Measurements from ENCODE around the gene MAMDC2. TPM values are rescaled to one million over a fixed set of nuclear protein-coding genes. Genes with fewer than 3 reads are reported as not detected.

The MAMDC2 gene
- total and polyA plus RNA-seq, 4 donors = 2.0 to 14.6 (median 6.2) TPM

- intact Hi-C loops (cut with DNase I) = no loop called here
- peaks cover 0 to 2% of the 10 kb centered on the region in 2 donors for H3K36me3 ChIP-seq (ENCODE audit: control insufficient read depth in 1 of 2, insufficient read depth in 2 of 2, low read length in 1 of 2)
- DNase-seq (no peak), ATAC-seq (ENCODE audit: low FRiP score) (no peak)
- no peaks in the 10 kb centered on the region for H3K4me1 ChIP-seq (ENCODE audit: control insufficient read depth in 1 of 2, insufficient read depth in 2 of 2, low read length in 2 of 2)
- 91 to 92% methylated on average over 4 of the region's 4 CpGs for WGBS, 2 donors
- no peak overlapping the region for H3K27ac ChIP-seq (ENCODE audit: low read depth in 1 of 2, low read length in 2 of 2)
- H3K9me3 ChIP-seq (ENCODE audit: control insufficient read depth, low read length) = no peaks in the 10 kb centered on the region
- no peaks in the 10 kb centered on the region for H3K27me3 ChIP-seq (ENCODE audit: control insufficient read depth in 1 of 2, insufficient read depth in 2 of 2, low read length in 1 of 2)
- H3K4me3 ChIP-seq (ENCODE audit: low read length in 2 of 2) = no peak overlapping the region
These were observed 53.5 kb downstream of the MAMDC2 start for GRCh38 chr9:70097187-70097586.

GRCh38 chr9:70100362-70100761, 56.7 kb downstream of the MAMDC2 start:
- Histone ChIP-seq H3K27me3 (ENCODE audit: control insufficient read depth in 1 of 2, insufficient read depth in 2 of 2, low read length in 1 of 2) (no peaks in the 10 kb centered on the region), H3K9me3 (ENCODE audit: control insufficient read depth, low read length) (no peaks in the 10 kb centered on the region), H3K4me1 (ENCODE audit: control insufficient read depth in 1 of 2, insufficient read depth in 2 of 2, low read length in 2 of 2) (no peaks in the 10 kb centered on the region), H3K36me3 (ENCODE audit: control insufficient read depth in 1 of 2, insufficient read depth in 2 of 2, low read length in 1 of 2) (peaks cover 0 to 2% of the 10 kb centered on the region in 2 donors), H3K27ac (ENCODE audit: low read depth in 1 of 2, low read length in 2 of 2) (no peak overlapping the region), H3K4me3 (ENCODE audit: low read length in 2 of 2) (no peak overlapping the region)
- DNase-seq (no peak), ATAC-seq (ENCODE audit: low FRiP score) (no peak)
- WGBS, 2 donors = 75 to 79% methylated on average over 4 of the region's 4 CpGs
- intact Hi-C loops (cut with DNase I) = no loop called here

GRCh38 chr9:70101265-70101664, 57.6 kb downstream of the MAMDC2 start:
- Histone ChIP-seq H3K4me1 (ENCODE audit: control insufficient read depth in 1 of 2, insufficient read depth in 2 of 2, low read length in 2 of 2) (no peaks in the 10 kb centered on the region), H3K27me3 (ENCODE audit: control insufficient read depth in 1 of 2, insufficient read depth in 2 of 2, low read length in 1 of 2) (no peaks in the 10 kb centered on the region), H3K36me3 (ENCODE audit: control insufficient read depth in 1 of 2, insufficient read depth in 2 of 2, low read length in 1 of 2) (peaks cover 0 to 2% of the 10 kb centered on the region in 2 donors), H3K9me3 (ENCODE audit: control insufficient read depth, low read length) (no peaks in the 10 kb centered on the region), H3K27ac (ENCODE audit: low read depth in 1 of 2, low read length in 2 of 2) (no peak overlapping the region), H3K4me3 (ENCODE audit: low read length in 2 of 2) (no peak overlapping the region)
- ATAC-seq (ENCODE audit: low FRiP score) (no peak), DNase-seq (no peak)
- intact Hi-C loops (cut with DNase I) = no loop called here
- 87 to 95% methylated on average over 1 of the region's 1 CpG for WGBS, 2 donors

- DNase-seq (no peak), ATAC-seq (ENCODE audit: low FRiP score) (no peak)
- no peak overlapping the region for H3K27ac ChIP-seq (ENCODE audit: low read depth in 1 of 2, low read length in 2 of 2)
- intact Hi-C loops (cut with DNase I) = no loop called here
- no peaks in the 10 kb centered on the region for H3K9me3 ChIP-seq (ENCODE audit: control insufficient read depth, low read length)
- H3K4me1 ChIP-seq (ENCODE audit: control insufficient read depth in 1 of 2, insufficient read depth in 2 of 2, low read length in 2 of 2) = no peaks in the 10 kb centered on the region
- H3K36me3 ChIP-seq (ENCODE audit: control insufficient read depth in 1 of 2, insufficient read depth in 2 of 2, low read length in 1 of 2) = peaks cover 0 to 2% of the 10 kb centered on the region in 2 donors
- no peaks in the 10 kb centered on the region for H3K27me3 ChIP-seq (ENCODE audit: control insufficient read depth in 1 of 2, insufficient read depth in 2 of 2, low read length in 1 of 2)
- WGBS, 2 donors = 87 to 89% methylated on average over 5 of the region's 5 CpGs
- no peak overlapping the region for H3K4me3 ChIP-seq (ENCODE audit: low read length in 2 of 2)
These were observed 61.5 kb downstream of the MAMDC2 start for GRCh38 chr9:70105147-70105546.

- DNase-seq = no peak
- Histone ChIP-seq H3K27me3 (ENCODE audit: control insufficient read depth in 1 of 2, insufficient read depth in 2 of 2, low read length in 1 of 2) (no peaks in the 10 kb centered on the region), H3K4me3 (ENCODE audit: low read length in 2 of 2) (no peak overlapping the region), H3K9me3 (ENCODE audit: control insufficient read depth, low read length) (no peaks in the 10 kb centered on the region), H3K27ac (ENCODE audit: low read depth in 1 of 2, low read length in 2 of 2) (no peak overlapping the region), H3K4me1 (ENCODE audit: control insufficient read depth in 1 of 2, insufficient read depth in 2 of 2, low read length in 2 of 2) (no peaks in the 10 kb centered on the region), H3K36me3 (ENCODE audit: control insufficient read depth in 1 of 2, insufficient read depth in 2 of 2, low read length in 1 of 2) (no peaks in the 10 kb centered on the region)
- intact Hi-C loops (cut with DNase I) = no loop called here
- WGBS, 2 donors = 87 to 89% methylated on average over 10 of the region's 10 CpGs
- no peak for ATAC-seq (ENCODE audit: low FRiP score)
These were observed 62.9 kb downstream of the MAMDC2 start for GRCh38 chr9:70106571-70106970.

GRCh38 chr9:70107558-70107957, 63.9 kb downstream of the MAMDC2 start:
- DNase-seq = no peak
- Histone ChIP-seq H3K9me3 (ENCODE audit: control insufficient read depth, low read length) (no peaks in the 10 kb centered on the region), H3K4me3 (ENCODE audit: low read length in 2 of 2) (no peak overlapping the region), H3K36me3 (ENCODE audit: control insufficient read depth in 1 of 2, insufficient read depth in 2 of 2, low read length in 1 of 2) (no peaks in the 10 kb centered on the region), H3K4me1 (ENCODE audit: control insufficient read depth in 1 of 2, insufficient read depth in 2 of 2, low read length in 2 of 2) (no peaks in the 10 kb centered on the region), H3K27me3 (ENCODE audit: control insufficient read depth in 1 of 2, insufficient read depth in 2 of 2, low read length in 1 of 2) (no peaks in the 10 kb centered on the region), H3K27ac (ENCODE audit: low read depth in 1 of 2, low read length in 2 of 2) (no peak overlapping the region)
- intact Hi-C loops (cut with DNase I) = no loop called here
- ATAC-seq (ENCODE audit: low FRiP score) = no peak
- WGBS, 2 donors = 96 to 100% methylated on average over 1 of the region's 1 CpG

- ATAC-seq (ENCODE audit: low FRiP score) = no peak
- 93 to 94% methylated on average over 3 of the region's 3 CpGs for WGBS, 2 donors
- DNase-seq = no peak
- Histone ChIP-seq H3K4me1 (ENCODE audit: control insufficient read depth in 1 of 2, insufficient read depth in 2 of 2, low read length in 2 of 2) (no peaks in the 10 kb centered on the region), H3K9me3 (ENCODE audit: control insufficient read depth, low read length) (no peaks in the 10 kb centered on the region), H3K27ac (ENCODE audit: low read depth in 1 of 2, low read length in 2 of 2) (no peak overlapping the region), H3K27me3 (ENCODE audit: control insufficient read depth in 1 of 2, insufficient read depth in 2 of 2, low read length in 1 of 2) (no peaks in the 10 kb centered on the region), H3K4me3 (ENCODE audit: low read length in 2 of 2) (no peak overlapping the region), H3K36me3 (ENCODE audit: control insufficient read depth in 1 of 2, insufficient read depth in 2 of 2, low read length in 1 of 2) (no peaks in the 10 kb centered on the region)
- intact Hi-C loops (cut with DNase I) = no loop called here
These were observed 64.5 kb downstream of the MAMDC2 start for GRCh38 chr9:70108181-70108580.

- DNase-seq (no peak), ATAC-seq (ENCODE audit: low FRiP score) (peak; percentile 45)
- WGBS, 2 donors = 61 to 63% methylated on average over 6 of the region's 6 CpGs
- Histone ChIP-seq H3K9me3 (ENCODE audit: control insufficient read depth, low read length) (no peaks in the 10 kb centered on the region), H3K4me3 (ENCODE audit: low read length in 2 of 2) (no peak overlapping the region), H3K27ac (ENCODE audit: low read depth in 1 of 2, low read length in 2 of 2) (no peak overlapping the region), H3K36me3 (ENCODE audit: control insufficient read depth in 1 of 2, insufficient read depth in 2 of 2, low read length in 1 of 2) (no peaks in the 10 kb centered on the region), H3K27me3 (ENCODE audit: control insufficient read depth in 1 of 2, insufficient read depth in 2 of 2, low read length in 1 of 2) (no peaks in the 10 kb centered on the region), H3K4me1 (ENCODE audit: control insufficient read depth in 1 of 2, insufficient read depth in 2 of 2, low read length in 2 of 2) (no peaks in the 10 kb centered on the region)
- intact Hi-C loops (cut with DNase I) = loop anchor here (2.0 to 10.0 kb wide), 6 partner anchors 68 to 688 kb away; partner anchors contain the start of gene MAMDC2 (in 1 of the 2)
These were observed 66.8 kb downstream of the MAMDC2 start for GRCh38 chr9:70110194-70111041.

GRCh38 chr9:70111042-70111602, 67.5 kb downstream of the MAMDC2 start:
- intact Hi-C loops (cut with DNase I) = loop anchor here (2.0 to 10.0 kb wide), 6 partner anchors 69 to 689 kb away; partner anchors contain the start of gene MAMDC2 (in 1 of the 2)
- no peaks in the 10 kb centered on the region for H3K4me1 ChIP-seq (ENCODE audit: control insufficient read depth in 1 of 2, insufficient read depth in 2 of 2, low read length in 2 of 2)
- ATAC-seq (ENCODE audit: low FRiP score) (peak; percentile 84), DNase-seq (peak; percentile 89 to 95)
- H3K4me3 ChIP-seq (ENCODE audit: low read length in 2 of 2) = no peak overlapping the region
- 10 to 12% methylated on average over 4 of the region's 4 CpGs for WGBS, 2 donors
- no peaks in the 10 kb centered on the region for H3K9me3 ChIP-seq (ENCODE audit: control insufficient read depth, low read length)
- H3K27ac ChIP-seq (ENCODE audit: low read depth in 1 of 2, low read length in 2 of 2) = no peak overlapping the region
- H3K36me3 ChIP-seq (ENCODE audit: control insufficient read depth in 1 of 2, insufficient read depth in 2 of 2, low read length in 1 of 2) = no peaks in the 10 kb centered on the region
- H3K27me3 ChIP-seq (ENCODE audit: control insufficient read depth in 1 of 2, insufficient read depth in 2 of 2, low read length in 1 of 2) = no peaks in the 10 kb centered on the region
